Esophagus squamous epithelium (tissue), 5 donors: ENCODE data around the gene LRIG2. TPM values are rescaled to one million over a fixed set of nuclear protein-coding genes. Genes with fewer than 3 reads are reported as not detected.

Experiments used
- DNase-seq: peaks from one replicate; lab custom pipeline; 2025; lab: John Stamatoyannopoulos, UW
- H3K27ac ChIP-seq, 4 donors: fragments of 200-600 bp; sonication (generic); one replicate each; pipeline ENCODE4 v1.5.1; 2016 to 2019; ENCODE audit warnings: mild to moderate bottlenecking in 1 of 4
- H3K27me3 ChIP-seq, 4 donors: fragments of 200-600 bp; sonication (generic); 1 replicate in 3 of 4; 2 replicates in 1 of 4; pipeline versions ENCODE4 v1.5.1 to v1.6.0; 2017 to 2021; ENCODE audit warnings: antibody characterized with exemption in 1 of 4
- H3K36me3 ChIP-seq, 3 donors: fragments of 200-600 bp; sonication (generic); one replicate each; pipeline ENCODE4 v1.5.1; 2016 to 2019
- H3K4me1 ChIP-seq, 3 donors: fragments of 200-600 bp; sonication (generic); one replicate each; pipeline ENCODE4 v1.5.1; 2017 to 2019
- H3K4me3 ChIP-seq, 4 donors: fragments of 200-600 bp; sonication (generic); 1 replicate in 3 of 4; 2 replicates in 1 of 4; pipeline ENCODE4 v1.5.1; 2016 to 2019; ENCODE audit warnings: mild to moderate bottlenecking in 2 of 4, moderate library complexity in 1 of 4
- H3K9me3 ChIP-seq, 3 donors: fragments of 200-600 bp; sonication (generic); one replicate each; pipeline ENCODE4 v1.5.1; 2016 to 2019
- POLR2A ChIP-seq, 4 donors: fragments of 450-650 bp; IDR thresholded peaks; one replicate each; pipeline ENCODE4 v1.6.1; 2017; ENCODE audit warnings: antibody characterized with exemption in 4 of 4, mild to moderate bottlenecking in 4 of 4, moderate library complexity in 3 of 4
- WGBS, 2 donors: methylation state at CpG; one replicate each; pipeline ENCODE4 v1.1.5; 2018; 5-methylcytosine and 5-hydroxymethylcytosine counted together
- intact Hi-C: fragments of 100-400 bp; cut with DNase I; formaldehyde crosslinking; loops from one replicate; pipeline ENCODE4 v1.15.0; 2022
- total RNA-seq, 4 donors: library from RNA; depleted of rRNA; stranded (reverse); fragments of >200 nt; gene quantifications; one replicate each; pipeline ENCODE4 v1.1.0, GENCODE V29; 2016
- TF ChIP-seq, protein P1 (sequence below), 6 experiments: fragments of 450-650 bp in 4 of 6; fragments of 200-600 bp in 2 of 6; sonication (generic) in 2 of 6; IDR thresholded peaks; one replicate each; pipeline ENCODE4 v1.5.1; 2016 to 2019; ENCODE audit warnings: antibody characterized with exemption in 6 of 6, mild to moderate bottlenecking in 4 of 6, moderate library complexity in 4 of 6
- donor health status: DM: yes; HTN: yes; CAD: no.

The LRIG2 gene
- total RNA-seq, 4 donors from 2014 or later: 8.9 to 18.3 (median 11.6) TPM

DNA sequence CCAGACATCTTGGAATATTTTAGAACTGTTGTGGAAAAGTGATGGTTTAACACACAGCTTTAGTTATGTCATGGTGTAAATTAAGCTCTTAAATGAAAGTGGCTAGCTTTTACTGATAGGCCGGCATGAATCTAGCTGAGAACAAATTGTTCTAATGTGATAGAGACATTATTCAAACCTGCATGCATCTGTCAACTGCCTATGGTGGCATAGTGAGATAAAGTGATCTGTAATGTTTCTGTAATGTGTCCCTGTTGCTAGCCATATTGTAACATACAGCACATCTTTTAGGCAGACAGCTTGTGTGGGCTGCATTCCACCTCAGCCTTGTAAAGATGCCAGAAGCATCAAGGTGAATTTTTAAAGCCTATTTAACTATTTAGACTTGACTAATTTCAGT is 16.0 kb downstream of the LRIG2 start:
- WGBS, 2 donors: 73 to 93% methylated on average over 1 of the region's 1 CpG
- no peaks in the 10 kb centered on the region for H3K27me3 ChIP-seq
- no peak overlapping the region for H3K27ac ChIP-seq
- DNase-seq: no peak
- H3K4me3 ChIP-seq: no peak overlapping the region
- peaks cover 0 to 14% (median 0%) of the 10 kb centered on the region in 3 donors for H3K4me1 ChIP-seq
- no peak for TF ChIP-seq POLR2A (IDR thresholded peaks at IDR 0.05)
- TF ChIP-seq, protein P1, sequence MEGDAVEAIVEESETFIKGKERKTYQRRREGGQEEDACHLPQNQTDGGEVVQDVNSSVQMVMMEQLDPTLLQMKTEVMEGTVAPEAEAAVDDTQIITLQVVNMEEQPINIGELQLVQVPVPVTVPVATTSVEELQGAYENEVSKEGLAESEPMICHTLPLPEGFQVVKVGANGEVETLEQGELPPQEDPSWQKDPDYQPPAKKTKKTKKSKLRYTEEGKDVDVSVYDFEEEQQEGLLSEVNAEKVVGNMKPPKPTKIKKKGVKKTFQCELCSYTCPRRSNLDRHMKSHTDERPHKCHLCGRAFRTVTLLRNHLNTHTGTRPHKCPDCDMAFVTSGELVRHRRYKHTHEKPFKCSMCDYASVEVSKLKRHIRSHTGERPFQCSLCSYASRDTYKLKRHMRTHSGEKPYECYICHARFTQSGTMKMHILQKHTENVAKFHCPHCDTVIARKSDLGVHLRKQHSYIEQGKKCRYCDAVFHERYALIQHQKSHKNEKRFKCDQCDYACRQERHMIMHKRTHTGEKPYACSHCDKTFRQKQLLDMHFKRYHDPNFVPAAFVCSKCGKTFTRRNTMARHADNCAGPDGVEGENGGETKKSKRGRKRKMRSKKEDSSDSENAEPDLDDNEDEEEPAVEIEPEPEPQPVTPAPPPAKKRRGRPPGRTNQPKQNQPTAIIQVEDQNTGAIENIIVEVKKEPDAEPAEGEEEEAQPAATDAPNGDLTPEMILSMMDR (IDR thresholded peaks at IDR 0.05): no peak
- H3K36me3 ChIP-seq: peaks cover 0 to 24% (median 0%) of the 10 kb centered on the region in 3 donors
- no peaks in the 10 kb centered on the region for H3K9me3 ChIP-seq
- intact Hi-C loops: no loop called here

DNA sequence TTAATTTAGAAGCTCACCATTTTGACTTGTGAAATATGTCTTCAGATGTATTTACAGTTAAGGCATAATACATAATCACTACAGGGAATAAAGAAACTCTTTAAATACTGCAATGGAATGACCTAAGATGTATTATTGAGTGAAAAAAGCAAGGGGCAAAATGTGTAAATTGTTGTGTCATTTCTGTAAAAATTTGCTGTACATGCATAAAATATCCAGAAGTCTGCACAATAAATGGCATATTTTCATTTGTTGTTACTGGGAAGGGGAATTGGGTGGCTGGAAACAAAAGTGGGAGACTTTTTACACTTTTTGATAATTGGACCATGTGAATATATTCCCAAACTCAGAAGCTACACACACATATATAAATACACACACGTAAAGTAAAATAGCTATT is 17.1 kb downstream of the LRIG2 start:
- 97% methylated on average over 1 of the region's 1 CpG for WGBS, 2 donors
- Histone ChIP-seq H3K9me3 (no peaks in the 10 kb centered on the region), H3K4me1 (peaks cover 0 to 14% (median 0%) of the 10 kb centered on the region in 3 donors), H3K36me3 (peaks cover 0 to 34% (median 5%) of the 10 kb centered on the region in 3 donors), H3K4me3 (no peak overlapping the region), H3K27me3 (no peaks in the 10 kb centered on the region), H3K27ac (no peak overlapping the region)
- TF ChIP-seq, protein P1 (IDR thresholded peaks at IDR 0.05): no peak
- no peak for TF ChIP-seq POLR2A (IDR thresholded peaks at IDR 0.05)
- no peak for DNase-seq
- intact Hi-C loops: no loop called here

DNA sequence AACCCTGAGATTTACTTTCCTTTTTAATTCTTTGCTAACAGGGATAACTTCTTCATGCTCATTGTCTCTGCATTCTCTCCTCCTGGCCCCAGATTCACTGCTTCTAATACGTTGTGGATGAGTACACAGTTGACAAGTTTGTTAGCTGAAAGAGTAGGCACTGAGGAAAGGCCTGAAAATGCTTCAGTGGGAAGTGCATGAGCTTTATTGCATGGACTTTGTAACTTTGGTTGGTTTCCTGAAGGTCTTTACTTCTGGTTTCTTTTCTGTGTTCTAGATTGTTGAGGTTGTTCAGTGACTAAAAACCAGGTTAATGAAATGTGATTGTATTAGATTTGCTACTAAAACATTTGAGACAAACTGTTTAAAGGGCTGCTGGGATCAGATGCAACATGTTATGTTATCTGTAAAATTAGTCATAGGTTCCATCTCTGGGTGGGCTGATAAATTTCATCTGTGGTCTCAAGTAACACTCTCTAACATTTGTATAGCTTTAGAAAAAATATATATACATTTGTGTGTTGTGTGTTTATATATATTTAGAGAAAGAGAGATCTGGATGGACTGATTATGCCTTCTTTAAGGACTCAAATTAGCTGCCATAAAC is 19.1 kb downstream of the LRIG2 start:
- TF ChIP-seq, protein P1 (IDR thresholded peaks at IDR 0.05): no peak
- TF ChIP-seq POLR2A (IDR thresholded peaks at IDR 0.05): no peak
- intact Hi-C loops: no loop called here
- Histone ChIP-seq H3K36me3 (peaks cover 0 to 46% (median 14%) of the 10 kb centered on the region in 3 donors), H3K27me3 (no peaks in the 10 kb centered on the region), H3K4me3 (no peak overlapping the region), H3K27ac (no peak overlapping the region), H3K4me1 (peaks cover 0 to 14% (median 0%) of the 10 kb centered on the region in 3 donors), H3K9me3 (no peaks in the 10 kb centered on the region)
- 41 to 75% methylated on average over 1 of the region's 1 CpG for WGBS, 2 donors
- DNase-seq: no peak

DNA sequence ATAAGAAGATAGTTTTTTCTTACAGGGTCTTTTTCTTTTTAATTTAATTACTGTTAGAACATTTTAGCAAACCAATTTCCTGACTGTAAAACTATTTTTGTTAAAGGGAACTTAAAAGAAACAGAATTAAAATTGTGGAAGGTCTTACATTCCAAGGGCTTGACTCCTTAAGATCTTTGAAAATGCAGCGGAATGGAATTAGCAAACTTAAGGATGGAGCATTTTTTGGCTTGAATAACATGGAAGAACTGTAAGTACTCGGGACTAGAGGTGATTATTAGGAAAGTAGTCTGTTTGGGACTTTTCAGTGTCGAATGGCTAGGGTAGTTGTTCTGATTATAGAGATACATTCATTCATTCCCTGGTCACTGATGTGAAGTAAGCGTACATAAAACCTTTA is 21.5 kb downstream of the LRIG2 start:
- H3K27ac ChIP-seq: no peak overlapping the region
- DNase-seq: no peak
- TF ChIP-seq POLR2A (IDR thresholded peaks at IDR 0.05): no peak
- TF ChIP-seq, protein P1 (IDR thresholded peaks at IDR 0.05): no peak
- intact Hi-C loops: no loop called here
- H3K36me3 ChIP-seq: peaks cover 0 to 70% (median 29%) of the 10 kb centered on the region in 3 donors
- WGBS, 2 donors: 92 to 94% methylated on average over 4 of the region's 4 CpGs
- no peaks in the 10 kb centered on the region for H3K27me3 ChIP-seq
- peaks cover 0 to 8% (median 0%) of the 10 kb centered on the region in 3 donors for H3K4me1 ChIP-seq
- H3K9me3 ChIP-seq: no peaks in the 10 kb centered on the region
- H3K4me3 ChIP-seq: no peak overlapping the region

DNA sequence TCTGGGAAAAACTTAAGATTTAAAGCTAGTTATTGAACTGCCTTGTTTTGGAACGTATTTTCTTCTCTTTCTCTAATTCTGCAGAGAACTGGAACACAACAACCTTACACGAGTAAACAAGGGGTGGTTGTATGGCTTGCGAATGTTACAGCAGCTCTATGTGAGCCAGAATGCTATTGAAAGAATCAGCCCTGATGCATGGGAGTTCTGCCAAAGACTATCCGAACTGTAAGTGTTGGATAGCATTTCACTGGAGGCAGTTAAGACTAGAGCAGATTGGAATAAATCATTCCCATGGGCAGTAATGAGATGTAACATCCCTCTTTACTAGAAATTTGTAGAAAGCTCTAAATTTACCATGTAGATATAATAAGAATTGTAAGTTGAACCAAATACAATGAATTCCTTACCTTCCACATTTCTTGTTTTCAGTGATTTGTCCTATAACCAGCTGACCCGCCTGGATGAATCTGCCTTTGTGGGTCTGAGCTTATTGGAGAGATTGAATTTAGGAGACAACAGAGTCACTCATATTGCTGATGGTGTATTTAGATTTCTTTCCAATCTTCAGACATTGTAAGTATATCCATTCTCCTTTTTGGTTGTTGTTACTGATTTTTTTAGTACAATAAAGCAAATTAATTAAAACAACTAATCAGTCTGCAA is 22.9 kb downstream of the LRIG2 start:
- no peak for DNase-seq
- Histone ChIP-seq H3K9me3 (no peaks in the 10 kb centered on the region), H3K27me3 (no peaks in the 10 kb centered on the region), H3K4me3 (no peak overlapping the region), H3K27ac (no peak overlapping the region), H3K4me1 (peaks cover 0 to 7% (median 0%) of the 10 kb centered on the region in 3 donors), H3K36me3 (peaks cover 0 to 84% (median 33%) of the 10 kb centered on the region in 3 donors)
- TF ChIP-seq, protein P1 (IDR thresholded peaks at IDR 0.05): no peak
- no peak for TF ChIP-seq POLR2A (IDR thresholded peaks at IDR 0.05)
- intact Hi-C loops: no loop called here
- 79 to 84% methylated on average over 4 to 5 of the region's 5 CpGs for WGBS, 2 donors
